GM12874 (cell line): ENCODE measurements around the gene MFSD6.

ENCODE experiments used
- CTCF ChIP-seq: IDR thresholded peaks from 2 replicates; pipeline ENCODE4 v1.5.1; 2011; ENCODE audit warnings: low read depth, mild to moderate bottlenecking, control low read depth, low read length, moderate library complexity; ENCODE audit not compliant: insufficient read depth

Gene MFSD6

GRCh38 chr2:190482451-190482850 lies 74.3 kb downstream of the MFSD6 start:
- no peak for TF ChIP-seq CTCF

- no peak for TF ChIP-seq CTCF
These were observed 78.0 kb downstream of the MFSD6 start for GRCh38 chr2:190486037-190486623.

- no peak for TF ChIP-seq CTCF
These were observed 80.5 kb downstream of the MFSD6 start for GRCh38 chr2:190488516-190489233.

- no peak for TF ChIP-seq CTCF
These were observed 81.3 kb downstream of the MFSD6 start for GRCh38 chr2:190489475-190489874.

GRCh38 chr2:190490502-190490901 lies 82.3 kb downstream of the MFSD6 start:
- no peak for TF ChIP-seq CTCF

GRCh38 chr2:190493095-190493494 lies 84.9 kb downstream of the MFSD6 start:
- no peak for TF ChIP-seq CTCF

GRCh38 chr2:190497428-190497827 lies 89.3 kb downstream of the MFSD6 start:
- TF ChIP-seq CTCF, result no peak
